GM12891 (cell line): ENCODE results near the gene C19orf44. TPM values are rescaled to one million over a fixed set of nuclear protein-coding genes. Genes with fewer than 3 reads are reported as not detected.
A peak's percentile ranks its signal among the peaks of the same experiment; 100 is the strongest.
"Not testable (repeated sequence)": the region's sequence is repeated elsewhere in the genome, so short reads cannot be mapped to it uniquely, and the experiment has no call there.

Experiments used
- DNase-seq: peaks from one replicate; pipeline ENCODE4 v3.0.0; 2011; ENCODE audit warnings: low spot score; ENCODE audit not compliant: insufficient read length
- FAIRE-seq: peaks from 2 replicates; lab custom pipeline; 2011; peaks lifted over from hg19 to GRCh38; lab: Jason Lieb, UNC
- PAX5 ChIP-seq: IDR thresholded peaks from 2 replicates; pipeline ENCODE4 v1.6.1; 2011; ENCODE audit warnings: low read length, moderate library complexity, mild to moderate bottlenecking; ENCODE audit not compliant: insufficient read depth, severe bottlenecking
- POLR2A ChIP-seq: IDR thresholded peaks from 2 replicates; pipeline ENCODE4 v1.6.1; 2011; ENCODE audit warnings: low read depth, low read length, control low read depth
- POLR2AphosphoS5 ChIP-seq: IDR thresholded peaks from 2 replicates; pipeline ENCODE4 v1.6.1; 2011; ENCODE audit warnings: low read depth, low read length, control low read depth
- POU2F2 ChIP-seq: IDR thresholded peaks from 2 replicates; pipeline ENCODE4 v1.6.1; 2011; ENCODE audit warnings: low read depth, mild to moderate bottlenecking, control low read depth, low read length, moderate library complexity
- SPI1 ChIP-seq: IDR thresholded peaks from 2 replicates; pipeline ENCODE4 v1.6.1; 2011; ENCODE audit warnings: low read depth, low read length, control low read depth
- TAF1 ChIP-seq: IDR thresholded peaks from 2 replicates; pipeline ENCODE4 v1.6.1; 2011; ENCODE audit warnings: low read depth, low read length, control low read depth
- polyA plus RNA-seq: library from polyadenylated mRNA; unstranded; fragments of >200 nt; gene quantifications from one replicate; pipeline ENCODE4 v1.2.1, GENCODE V29; 2012; ENCODE audit warnings: low read depth, missing spikeins, inconsistent platforms; ENCODE audit not compliant: missing spikeins

Gene C19orf44
- polyA plus RNA-seq = 3.9 TPM

GRCh38 chr19:16495982-16496612, at the start of gene C19orf44, which contains the start of gene CALR3:
C19orf44 (plus strand) TSS chr19:16496394; CDS start chr19:16500793, 4,399 bp downstream.
CALR3 (minus strand) TSS chr19:16496167; CDS start chr19:16496129, 38 bp downstream.
- FAIRE-seq (peak; percentile 98), DNase-seq (peak; percentile 92)
- TF ChIP-seq POU2F2 (peak; percentile 84; the same call in 1 of the 2 replicates), PAX5 (no peak), POLR2A (peak; percentile 52), POLR2AphosphoS5 (peak; percentile 67; the same call in 1 of the 2 replicates), SPI1 (0 out of 2 replicates have a peak, but pooled peaks have one; percentile 6), TAF1 (peak; percentile 68)

GRCh38 chr19:16446724-16447368, 49.3 kb upstream of the C19orf44 start:
- FAIRE-seq (no peak), DNase-seq (no peak)
- TF ChIP-seq PAX5 (no peak), TAF1 (0 out of 2 replicates have a peak, but pooled peaks have one; percentile 20), SPI1 (peak; percentile 56), POLR2A (peak; percentile 37; the same call in 1 of the 2 replicates), POU2F2 (no peak)

GRCh38 chr19:16448872-16449271, 47.3 kb upstream of the C19orf44 start:
- FAIRE-seq, DNase-seq: not testable (repeated sequence)

GRCh38 chr19:16449330-16449961, 46.7 kb upstream of the C19orf44 start:
- peak; percentile 93 for FAIRE-seq

GRCh38 chr19:16452325-16452724, 43.9 kb upstream of the C19orf44 start:
- no peak for TF ChIP-seq POLR2AphosphoS5
- TF ChIP-seq SPI1 = no peak
- no peak for TF ChIP-seq POU2F2
- no peak for TF ChIP-seq TAF1
- no peak for TF ChIP-seq POLR2A
- TF ChIP-seq PAX5 = no peak
- no peak for FAIRE-seq
- DNase-seq = no peak

More at GRCh38 chr19:16449330-16449961, 46.7 kb upstream of the C19orf44 start:
- DNase-seq = no peak
- TF ChIP-seq POLR2AphosphoS5 (0 out of 2 replicates have a peak, but pooled peaks have one; percentile 25), POLR2A (no peak), POU2F2 (peak; percentile 96), TAF1 (no peak)

- DNase-seq = no peak
- TF ChIP-seq POLR2A (no peak), POU2F2 (no peak), PAX5 (no peak), TAF1 (no peak), POLR2AphosphoS5 (no peak), SPI1 (no peak)
- no peak for FAIRE-seq
These were observed 41.8 kb upstream of the C19orf44 start for GRCh38 chr19:16454351-16454918.

GRCh38 chr19:16455489-16455888, 40.7 kb upstream of the C19orf44 start:
- TF ChIP-seq POU2F2 = no peak
- no peak for TF ChIP-seq POLR2A
- no peak for TF ChIP-seq PAX5
- no peak for TF ChIP-seq TAF1
- no peak for TF ChIP-seq POLR2AphosphoS5
- TF ChIP-seq SPI1 = no peak
- no peak for DNase-seq
- FAIRE-seq = peak; percentile 13

- TF ChIP-seq POLR2AphosphoS5 = no peak
- TF ChIP-seq SPI1 = peak; percentile 59
- no peak for DNase-seq
- FAIRE-seq = peak; percentile 85
These were observed 39.5 kb upstream of the C19orf44 start for GRCh38 chr19:16456652-16457194.

- TF ChIP-seq POLR2A = no peak
- peak; percentile 16 for TF ChIP-seq PAX5
- no peak for TF ChIP-seq POU2F2
- TF ChIP-seq TAF1 = no peak
- TF ChIP-seq POLR2AphosphoS5 = no peak
- no peak for DNase-seq
- FAIRE-seq = peak; percentile 45
These were observed 38.8 kb upstream of the C19orf44 start for GRCh38 chr19:16457195-16457953.
